ENCODE data around the gene RTBDN.

DNA sequence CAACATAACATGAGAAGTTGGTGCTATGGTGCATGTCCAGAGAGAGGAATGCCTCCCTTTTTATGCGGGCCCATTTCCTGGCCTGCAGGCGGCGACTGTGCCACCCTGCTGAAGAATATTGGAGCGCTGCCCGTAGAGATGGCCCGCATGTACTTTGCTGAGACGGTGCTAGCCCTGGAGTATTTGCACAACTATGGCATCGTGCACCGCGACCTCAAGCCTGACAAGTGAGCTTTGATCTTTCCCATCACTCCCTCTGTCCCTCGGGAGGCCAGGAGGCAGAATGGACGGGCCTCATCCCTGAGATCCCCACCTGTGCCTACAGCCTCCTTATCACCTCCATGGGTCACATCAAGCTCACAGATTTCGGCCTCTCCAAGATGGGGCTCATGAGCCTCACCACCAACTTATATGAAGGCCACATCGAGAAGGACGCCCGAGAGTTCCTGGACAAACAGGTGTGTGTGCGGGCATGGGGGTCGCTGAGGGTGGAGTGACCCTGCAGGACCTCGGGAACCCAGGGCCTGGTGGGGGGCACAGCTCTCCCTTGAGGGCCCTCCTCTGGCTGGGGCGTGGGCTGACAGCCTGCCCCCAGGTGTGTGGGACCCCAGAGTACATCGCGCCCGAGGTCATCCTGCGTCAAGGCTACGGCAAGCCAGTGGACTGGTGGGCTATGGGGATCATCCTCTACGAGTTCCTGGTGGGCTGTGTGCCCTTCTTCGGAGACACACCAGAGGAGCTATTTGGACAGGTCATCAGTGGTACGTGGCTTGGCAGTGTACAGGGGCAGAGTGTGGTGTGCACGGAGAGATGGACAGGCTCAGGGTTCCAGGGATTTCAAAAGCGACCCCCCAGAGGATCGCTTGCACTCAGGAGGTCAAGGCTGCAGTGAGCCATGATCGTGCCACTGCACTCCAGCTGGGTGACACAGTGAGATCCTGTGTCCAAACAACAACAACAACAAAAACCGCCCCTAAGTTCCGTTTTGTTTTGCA is 30.6 kb upstream of the RTBDN start:
- TF ChIP-seq EZH2 (IDR thresholded peaks at IDR 0.05; ENCODE audit: insufficient read depth, poor library complexity, severe bottlenecking) (no peak), EZH2phosphoT487 (IDR thresholded peaks at IDR 0.05; ENCODE audit: insufficient read depth, low read depth) (no peak)
